ENCODE measurements around the gene MVK.
A peak's percentile ranks its signal among the peaks of the same experiment; 100 is the strongest.

MVK gene

GRCh38 chr12:109573029-109573913 lies at the start of gene MVK, which contains the start of gene MMAB:
TSS of gene MVK (plus strand) at chr12:109573794. CDS start at chr12:109574823, 1,029 bp downstream.
TSS of gene MMAB (minus strand) at chr12:109573504. CDS start at chr12:109573480, 24 bp downstream.
- TF ChIP-seq ZNF274 (IDR thresholded peaks at IDR 0.05; ENCODE audit: low read depth, low read length) = no peak
- peak within 1 kb of the TSS; percentile 97 for H3K4me3 ChIP-seq (ENCODE audit: low read length)

GRCh38 chr12:109524466-109525278 lies 48.9 kb upstream of the MVK start:
- no peak overlapping the region for H3K4me3 ChIP-seq (ENCODE audit: low read length)
- TF ChIP-seq ZNF274 (IDR thresholded peaks at IDR 0.05; ENCODE audit: low read depth, low read length) = no peak

GRCh38 chr12:109525279-109525585 lies 48.4 kb upstream of the MVK start:
- no peak for TF ChIP-seq ZNF274 (IDR thresholded peaks at IDR 0.05; ENCODE audit: low read depth, low read length)
- no peak overlapping the region for H3K4me3 ChIP-seq (ENCODE audit: low read length)

GRCh38 chr12:109527489-109528123 lies 46.0 kb upstream of the MVK start:
- no peak overlapping the region for H3K4me3 ChIP-seq (ENCODE audit: low read length)
- no peak for TF ChIP-seq ZNF274 (IDR thresholded peaks at IDR 0.05; ENCODE audit: low read depth, low read length)

GRCh38 chr12:109529691-109530640 lies 43.6 kb upstream of the MVK start:
- H3K4me3 ChIP-seq (ENCODE audit: low read length) = no peak overlapping the region
- no peak for TF ChIP-seq ZNF274 (IDR thresholded peaks at IDR 0.05; ENCODE audit: low read depth, low read length)

- H3K4me3 ChIP-seq (ENCODE audit: low read length) = no peak overlapping the region
- no peak for TF ChIP-seq ZNF274 (IDR thresholded peaks at IDR 0.05; ENCODE audit: low read depth, low read length)
Observed at GRCh38 chr12:109531411-109531810, 42.2 kb upstream of the MVK start.

- no peak for TF ChIP-seq ZNF274 (IDR thresholded peaks at IDR 0.05; ENCODE audit: low read depth, low read length)
- H3K4me3 ChIP-seq (ENCODE audit: low read length) = no peak overlapping the region
Observed at GRCh38 chr12:109532721-109533486, 40.7 kb upstream of the MVK start.

- no peak for TF ChIP-seq ZNF274 (IDR thresholded peaks at IDR 0.05; ENCODE audit: low read depth, low read length)
- no peak overlapping the region for H3K4me3 ChIP-seq (ENCODE audit: low read length)
Observed at GRCh38 chr12:109533487-109533740, 40.2 kb upstream of the MVK start.

GRCh38 chr12:109534456-109534855 lies 39.1 kb upstream of the MVK start:
- H3K4me3 ChIP-seq (ENCODE audit: low read length) = no peak overlapping the region
- TF ChIP-seq ZNF274 (IDR thresholded peaks at IDR 0.05; ENCODE audit: low read depth, low read length) = no peak

GRCh38 chr12:109535231-109535862 lies 38.2 kb upstream of the MVK start:
- TF ChIP-seq ZNF274 (IDR thresholded peaks at IDR 0.05; ENCODE audit: low read depth, low read length) = no peak

GRCh38 chr12:109535863-109536250 lies 37.7 kb upstream of the MVK start:
- TF ChIP-seq ZNF274 (IDR thresholded peaks at IDR 0.05; ENCODE audit: low read depth, low read length) = no peak
- H3K4me3 ChIP-seq (ENCODE audit: low read length) = no peak overlapping the region

More at GRCh38 chr12:109535231-109535862, 38.2 kb upstream of the MVK start:
- H3K4me3 ChIP-seq (ENCODE audit: low read length) = no peak overlapping the region

- no peak overlapping the region for H3K4me3 ChIP-seq (ENCODE audit: low read length)
- no peak for TF ChIP-seq ZNF274 (IDR thresholded peaks at IDR 0.05; ENCODE audit: low read depth, low read length)
Observed at GRCh38 chr12:109537136-109537535, 36.5 kb upstream of the MVK start.

All from GM08714 (cell line).